ENCODE measurements around the gene PRKG1.

The PRKG1 gene

GRCh38 chr10:51707392-51707791 is 633.1 kb downstream of the PRKG1 start:
- Histone ChIP-seq H3K4me2 (ENCODE audit: low read length) (no peak overlapping the region), H3K9ac (ENCODE audit: low read depth, low read length) (no peak overlapping the region), H3K36me3 (ENCODE audit: insufficient read depth, low read length) (no peaks in the 10 kb centered on the region), H3K4me1 (ENCODE audit: control insufficient read depth, insufficient read depth, low read length) (no peaks in the 10 kb centered on the region), H3K27me3 (ENCODE audit: control insufficient read depth, insufficient read depth, low read length) (no peaks in the 10 kb centered on the region), H3K4me3 (ENCODE audit: low read length) (no peak overlapping the region), H3K9me3 (replicated peaks; ENCODE audit: low read length) (no peaks in the 10 kb centered on the region)

GRCh38 chr10:51707821-51708424 is 633.6 kb downstream of the PRKG1 start:
- no peaks in the 10 kb centered on the region for H3K27me3 ChIP-seq (ENCODE audit: control insufficient read depth, insufficient read depth, low read length)
- H3K9ac ChIP-seq (ENCODE audit: low read depth, low read length) = no peak overlapping the region
- H3K4me1 ChIP-seq (ENCODE audit: control insufficient read depth, insufficient read depth, low read length) = no peaks in the 10 kb centered on the region
- no peaks in the 10 kb centered on the region for H3K9me3 ChIP-seq (replicated peaks; ENCODE audit: low read length)
- no peak overlapping the region for H3K4me3 ChIP-seq (ENCODE audit: low read length)
- H3K4me2 ChIP-seq (ENCODE audit: low read length) = no peak overlapping the region
- no peaks in the 10 kb centered on the region for H3K36me3 ChIP-seq (ENCODE audit: insufficient read depth, low read length)

GRCh38 chr10:51708609-51709008 is 634.3 kb downstream of the PRKG1 start:
- H3K4me3 ChIP-seq (ENCODE audit: low read length) = no peak overlapping the region
- H3K27me3 ChIP-seq (ENCODE audit: control insufficient read depth, insufficient read depth, low read length) = no peaks in the 10 kb centered on the region
- H3K4me1 ChIP-seq (ENCODE audit: control insufficient read depth, insufficient read depth, low read length) = no peaks in the 10 kb centered on the region
- no peak overlapping the region for H3K9ac ChIP-seq (ENCODE audit: low read depth, low read length)
- no peaks in the 10 kb centered on the region for H3K36me3 ChIP-seq (ENCODE audit: insufficient read depth, low read length)
- no peaks in the 10 kb centered on the region for H3K9me3 ChIP-seq (replicated peaks; ENCODE audit: low read length)
- no peak overlapping the region for H3K4me2 ChIP-seq (ENCODE audit: low read length)

GRCh38 chr10:51709324-51709972 is 635.2 kb downstream of the PRKG1 start:
- Histone ChIP-seq H3K9me3 (replicated peaks; ENCODE audit: low read length) (no peaks in the 10 kb centered on the region), H3K36me3 (ENCODE audit: insufficient read depth, low read length) (no peaks in the 10 kb centered on the region)

GRCh38 chr10:51711519-51711891 is 637.2 kb downstream of the PRKG1 start:
- H3K4me1 ChIP-seq (ENCODE audit: control insufficient read depth, insufficient read depth, low read length) = no peaks in the 10 kb centered on the region
- no peak overlapping the region for H3K9ac ChIP-seq (ENCODE audit: low read depth, low read length)
- H3K4me2 ChIP-seq (ENCODE audit: low read length) = no peak overlapping the region
- no peaks in the 10 kb centered on the region for H3K27me3 ChIP-seq (ENCODE audit: control insufficient read depth, insufficient read depth, low read length)
- no peaks in the 10 kb centered on the region for H3K36me3 ChIP-seq (ENCODE audit: insufficient read depth, low read length)
- no peak overlapping the region for H3K4me3 ChIP-seq (ENCODE audit: low read length)
- H3K9me3 ChIP-seq (replicated peaks; ENCODE audit: low read length) = no peaks in the 10 kb centered on the region

More at GRCh38 chr10:51709324-51709972, 635.2 kb downstream of the PRKG1 start:
- no peak overlapping the region for H3K4me2 ChIP-seq (ENCODE audit: low read length)
- H3K9ac ChIP-seq (ENCODE audit: low read depth, low read length) = no peak overlapping the region
- no peak overlapping the region for H3K4me3 ChIP-seq (ENCODE audit: low read length)
- no peaks in the 10 kb centered on the region for H3K27me3 ChIP-seq (ENCODE audit: control insufficient read depth, insufficient read depth, low read length)
- H3K4me1 ChIP-seq (ENCODE audit: control insufficient read depth, insufficient read depth, low read length) = no peaks in the 10 kb centered on the region

GRCh38 chr10:51716981-51717380 is 642.7 kb downstream of the PRKG1 start:
- H3K4me3 ChIP-seq (ENCODE audit: low read length) = no peak overlapping the region
- no peaks in the 10 kb centered on the region for H3K4me1 ChIP-seq (ENCODE audit: control insufficient read depth, insufficient read depth, low read length)
- no peaks in the 10 kb centered on the region for H3K27me3 ChIP-seq (ENCODE audit: control insufficient read depth, insufficient read depth, low read length)
- no peak overlapping the region for H3K4me2 ChIP-seq (ENCODE audit: low read length)
- no peaks in the 10 kb centered on the region for H3K36me3 ChIP-seq (ENCODE audit: insufficient read depth, low read length)
- no peak overlapping the region for H3K9ac ChIP-seq (ENCODE audit: low read depth, low read length)
- H3K9me3 ChIP-seq (replicated peaks; ENCODE audit: low read length) = no peaks in the 10 kb centered on the region

GRCh38 chr10:51718804-51719291 is 644.6 kb downstream of the PRKG1 start:
- no peak overlapping the region for H3K4me3 ChIP-seq (ENCODE audit: low read length)
- H3K36me3 ChIP-seq (ENCODE audit: insufficient read depth, low read length) = no peaks in the 10 kb centered on the region
- no peak overlapping the region for H3K9ac ChIP-seq (ENCODE audit: low read depth, low read length)
- no peak overlapping the region for H3K4me2 ChIP-seq (ENCODE audit: low read length)
- no peaks in the 10 kb centered on the region for H3K9me3 ChIP-seq (replicated peaks; ENCODE audit: low read length)
- H3K4me1 ChIP-seq (ENCODE audit: control insufficient read depth, insufficient read depth, low read length) = no peaks in the 10 kb centered on the region
- H3K27me3 ChIP-seq (ENCODE audit: control insufficient read depth, insufficient read depth, low read length) = no peaks in the 10 kb centered on the region

- no peak overlapping the region for H3K4me2 ChIP-seq (ENCODE audit: low read length)
- H3K9me3 ChIP-seq (replicated peaks; ENCODE audit: low read length) = no peaks in the 10 kb centered on the region
- no peaks in the 10 kb centered on the region for H3K36me3 ChIP-seq (ENCODE audit: insufficient read depth, low read length)
- no peak overlapping the region for H3K4me3 ChIP-seq (ENCODE audit: low read length)
- H3K9ac ChIP-seq (ENCODE audit: low read depth, low read length) = no peak overlapping the region
- H3K4me1 ChIP-seq (ENCODE audit: control insufficient read depth, insufficient read depth, low read length) = no peaks in the 10 kb centered on the region
- H3K27me3 ChIP-seq (ENCODE audit: control insufficient read depth, insufficient read depth, low read length) = no peaks in the 10 kb centered on the region
Observed at GRCh38 chr10:51724038-51724437, 649.8 kb downstream of the PRKG1 start.

- Histone ChIP-seq H3K36me3 (ENCODE audit: insufficient read depth, low read length) (no peaks in the 10 kb centered on the region), H3K9me3 (replicated peaks; ENCODE audit: low read length) (no peaks in the 10 kb centered on the region), H3K27me3 (ENCODE audit: control insufficient read depth, insufficient read depth, low read length) (no peaks in the 10 kb centered on the region), H3K4me3 (ENCODE audit: low read length) (no peak overlapping the region), H3K9ac (ENCODE audit: low read depth, low read length) (no peak overlapping the region), H3K4me1 (ENCODE audit: control insufficient read depth, insufficient read depth, low read length) (peaks cover 5% of the 10 kb centered on the region), H3K4me2 (ENCODE audit: low read length) (no peak overlapping the region)
Observed at GRCh38 chr10:51729822-51730555, 655.7 kb downstream of the PRKG1 start.

GRCh38 chr10:51733057-51733456 is 658.8 kb downstream of the PRKG1 start:
- Histone ChIP-seq H3K36me3 (ENCODE audit: insufficient read depth, low read length) (no peaks in the 10 kb centered on the region), H3K4me1 (ENCODE audit: control insufficient read depth, insufficient read depth, low read length) (peaks cover 5% of the 10 kb centered on the region), H3K9me3 (replicated peaks; ENCODE audit: low read length) (no peaks in the 10 kb centered on the region), H3K4me2 (ENCODE audit: low read length) (no peak overlapping the region), H3K27me3 (ENCODE audit: control insufficient read depth, insufficient read depth, low read length) (no peaks in the 10 kb centered on the region), H3K4me3 (ENCODE audit: low read length) (no peak overlapping the region), H3K9ac (ENCODE audit: low read depth, low read length) (no peak overlapping the region)

- no peaks in the 10 kb centered on the region for H3K27me3 ChIP-seq (ENCODE audit: control insufficient read depth, insufficient read depth, low read length)
- H3K9ac ChIP-seq (ENCODE audit: low read depth, low read length) = no peak overlapping the region
- no peak overlapping the region for H3K4me2 ChIP-seq (ENCODE audit: low read length)
- no peaks in the 10 kb centered on the region for H3K4me1 ChIP-seq (ENCODE audit: control insufficient read depth, insufficient read depth, low read length)
- no peaks in the 10 kb centered on the region for H3K36me3 ChIP-seq (ENCODE audit: insufficient read depth, low read length)
- H3K9me3 ChIP-seq (replicated peaks; ENCODE audit: low read length) = no peaks in the 10 kb centered on the region
- H3K4me3 ChIP-seq (ENCODE audit: low read length) = no peak overlapping the region
Observed at GRCh38 chr10:51743146-51743545, 668.9 kb downstream of the PRKG1 start.

Measured in skeletal muscle satellite cell (primary cell).